Raji (cell line): Measurements from ENCODE around the gene STIM1.

ENCODE experiments used
- POLR2A ChIP-seq: IDR thresholded peaks from 2 replicates; pipeline ENCODE4 v1.6.1; 2011; ENCODE audit warnings: low read depth, low read length, control low read depth; ENCODE audit not compliant: insufficient read depth

STIM1 gene

GRCh38 chr11:4008116-4008515, 152.7 kb downstream of the STIM1 start:
- no peak for TF ChIP-seq POLR2A

GRCh38 chr11:4017129-4017528, 161.7 kb downstream of the STIM1 start:
- no peak for TF ChIP-seq POLR2A

GRCh38 chr11:4018641-4019040, 163.2 kb downstream of the STIM1 start:
- TF ChIP-seq POLR2A = no peak

GRCh38 chr11:4019891-4020290, 164.4 kb downstream of the STIM1 start:
- TF ChIP-seq POLR2A = no peak

- no peak for TF ChIP-seq POLR2A
Measured at GRCh38 chr11:4022669-4023068, 167.2 kb downstream of the STIM1 start.

- TF ChIP-seq POLR2A = no peak
Measured at GRCh38 chr11:4025248-4025966, 169.9 kb downstream of the STIM1 start.

GRCh38 chr11:4025967-4026324, 170.5 kb downstream of the STIM1 start:
- no peak for TF ChIP-seq POLR2A

- no peak for TF ChIP-seq POLR2A
Measured at GRCh38 chr11:4026389-4026788, 170.9 kb downstream of the STIM1 start.

GRCh38 chr11:4027746-4028145, 172.3 kb downstream of the STIM1 start:
- no peak for TF ChIP-seq POLR2A

- TF ChIP-seq POLR2A = no peak
Measured at GRCh38 chr11:4030197-4030596, 174.7 kb downstream of the STIM1 start.

- no peak for TF ChIP-seq POLR2A
Measured at GRCh38 chr11:4032097-4032496, 176.6 kb downstream of the STIM1 start.

- TF ChIP-seq POLR2A = no peak
Measured at GRCh38 chr11:4035985-4036384, 180.5 kb downstream of the STIM1 start.

GRCh38 chr11:4039011-4039410, 183.5 kb downstream of the STIM1 start:
- TF ChIP-seq POLR2A = no peak

- TF ChIP-seq POLR2A = no peak
Measured at GRCh38 chr11:4040461-4040860, 185.0 kb downstream of the STIM1 start.

- no peak for TF ChIP-seq POLR2A
Measured at GRCh38 chr11:4041731-4042391, 186.4 kb downstream of the STIM1 start.

- TF ChIP-seq POLR2A = no peak
Measured at GRCh38 chr11:4044976-4045646, 189.6 kb downstream of the STIM1 start.
